GM10248 (cell line): ENCODE results near the gene GIMAP7.

Source experiments
- CTCF ChIA-PET: fragments of 300-600 bp; sonication (Branson Sonifier 250); formaldehyde crosslinking; extraction: SDS; loops from one replicate; lab custom pipeline; 2021; ENCODE audit warnings: antibody characterized with exemption; lab: Yijun Ruan, JAX
- POLR2A ChIA-PET: fragments of 350-650 bp; sonication (Branson Sonifier 250); formaldehyde crosslinking; extraction: SDS; loops from one replicate; lab custom pipeline; 2020; ENCODE audit warnings: antibody characterized with exemption; lab: Yijun Ruan, JAX
- DNase-seq: peaks from one replicate; pipeline ENCODE4 v3.0.0; 2012; ENCODE audit errors: extremely low spot score
- TF ChIP-seq, protein P1 (sequence below): IDR thresholded peaks from 2 replicates; pipeline ENCODE4 v1.5.1; 2012; ENCODE audit warnings: mild to moderate bottlenecking, low read depth; ENCODE audit errors: extremely low read depth, missing control alignments, control extremely low read depth

GIMAP7 gene

DNA sequence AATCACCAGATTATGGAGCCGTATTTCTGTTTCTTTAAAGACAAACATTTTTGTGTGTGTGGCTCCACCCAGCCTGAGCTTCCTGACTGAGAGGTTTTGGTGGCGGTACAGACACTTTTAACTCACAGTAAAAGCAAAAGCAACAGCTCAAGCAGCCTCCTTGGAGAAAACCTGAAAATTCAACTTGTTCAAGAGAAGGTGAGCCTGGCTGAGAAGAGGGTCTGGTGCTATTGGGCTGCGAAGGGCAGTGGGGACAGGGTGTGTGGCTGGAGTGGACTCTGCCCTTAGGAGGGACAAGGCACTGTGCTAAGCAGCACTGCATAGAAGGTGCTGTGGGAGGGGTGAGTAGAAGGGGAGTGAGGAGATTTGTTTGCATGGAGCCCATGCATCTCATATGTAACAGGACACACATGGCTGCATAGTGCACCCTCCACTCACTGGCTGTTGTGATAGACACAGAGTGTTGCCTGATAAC lies at the start of gene GIMAP7:
TSS of gene GIMAP7 (plus strand) at position 125 of the 475 bp plus-strand sequence. CDS start 5,103 bp downstream, outside the sequence.
- POLR2A ChIA-PET, result no interaction called here
- CTCF ChIA-PET, result interaction anchor here (1.0 to 2.0 kb wide), 7 partner anchors 10 to 241 kb away, joined by 3 to 6 read pairs (median 4); no protein-coding TSS in a partner anchor
- DNase-seq, result peak; percentile 23

DNA sequence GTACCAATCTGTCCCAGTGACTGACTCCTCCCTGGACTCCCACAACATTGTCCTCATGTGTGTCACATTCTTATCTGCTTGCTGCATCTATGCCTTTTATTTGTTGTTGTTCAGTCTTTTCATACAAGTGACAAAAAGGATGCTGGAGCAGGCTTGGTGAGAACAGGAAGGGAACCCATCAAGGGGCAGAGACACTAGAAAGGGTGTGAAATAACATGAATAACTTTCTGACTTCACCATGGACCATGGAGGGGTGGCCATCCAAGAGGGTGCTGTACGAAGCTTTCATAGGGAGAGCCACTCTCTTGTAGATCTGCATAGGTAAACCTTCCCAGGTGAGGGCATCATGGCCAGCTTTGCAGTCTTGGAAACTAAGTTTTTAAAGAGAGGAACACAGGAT lies 49.7 kb upstream of the GIMAP7 start:
- TF ChIP-seq, protein P1, sequence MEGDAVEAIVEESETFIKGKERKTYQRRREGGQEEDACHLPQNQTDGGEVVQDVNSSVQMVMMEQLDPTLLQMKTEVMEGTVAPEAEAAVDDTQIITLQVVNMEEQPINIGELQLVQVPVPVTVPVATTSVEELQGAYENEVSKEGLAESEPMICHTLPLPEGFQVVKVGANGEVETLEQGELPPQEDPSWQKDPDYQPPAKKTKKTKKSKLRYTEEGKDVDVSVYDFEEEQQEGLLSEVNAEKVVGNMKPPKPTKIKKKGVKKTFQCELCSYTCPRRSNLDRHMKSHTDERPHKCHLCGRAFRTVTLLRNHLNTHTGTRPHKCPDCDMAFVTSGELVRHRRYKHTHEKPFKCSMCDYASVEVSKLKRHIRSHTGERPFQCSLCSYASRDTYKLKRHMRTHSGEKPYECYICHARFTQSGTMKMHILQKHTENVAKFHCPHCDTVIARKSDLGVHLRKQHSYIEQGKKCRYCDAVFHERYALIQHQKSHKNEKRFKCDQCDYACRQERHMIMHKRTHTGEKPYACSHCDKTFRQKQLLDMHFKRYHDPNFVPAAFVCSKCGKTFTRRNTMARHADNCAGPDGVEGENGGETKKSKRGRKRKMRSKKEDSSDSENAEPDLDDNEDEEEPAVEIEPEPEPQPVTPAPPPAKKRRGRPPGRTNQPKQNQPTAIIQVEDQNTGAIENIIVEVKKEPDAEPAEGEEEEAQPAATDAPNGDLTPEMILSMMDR, result no peak
- no peak for DNase-seq
- CTCF ChIA-PET, result interaction anchor here (1.2 to 2.9 kb wide), 2 partner anchors 10 to 16 kb away, joined by 4 to 13 read pairs; no protein-coding TSS in a partner anchor
- POLR2A ChIA-PET, result no interaction called here

More for the DNA sequence above, at the start of gene GIMAP7:
- TF ChIP-seq, protein P1, result no peak

DNA sequence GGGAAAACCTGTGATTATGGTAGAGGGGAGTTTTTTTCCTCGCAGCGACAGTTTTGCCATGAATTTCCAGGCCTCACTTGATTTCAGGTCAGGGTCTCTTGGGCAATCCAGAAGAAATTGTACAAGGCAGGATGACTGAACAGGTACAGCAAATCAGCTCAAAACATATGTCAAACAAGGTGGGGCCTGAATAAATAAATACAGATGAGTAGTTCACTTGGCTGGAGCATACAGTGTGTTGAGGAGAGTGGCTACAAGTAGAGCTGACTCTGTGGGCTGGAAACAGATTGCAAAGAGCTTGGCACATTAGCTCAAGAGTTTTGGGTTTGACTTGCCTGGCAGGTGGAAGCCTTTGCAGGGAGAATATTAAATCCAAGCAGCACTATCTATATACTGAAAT lies 49.3 kb upstream of the GIMAP7 start:
- ChIA-PET CTCF (interaction anchor here (1.2 to 2.9 kb wide), 4 partner anchors 9 to 139 kb away, joined by 3 to 13 read pairs (median 4); no protein-coding TSS in a partner anchor), POLR2A (no interaction called here)
- TF ChIP-seq, protein P1, result no peak
- DNase-seq, result no peak

DNA sequence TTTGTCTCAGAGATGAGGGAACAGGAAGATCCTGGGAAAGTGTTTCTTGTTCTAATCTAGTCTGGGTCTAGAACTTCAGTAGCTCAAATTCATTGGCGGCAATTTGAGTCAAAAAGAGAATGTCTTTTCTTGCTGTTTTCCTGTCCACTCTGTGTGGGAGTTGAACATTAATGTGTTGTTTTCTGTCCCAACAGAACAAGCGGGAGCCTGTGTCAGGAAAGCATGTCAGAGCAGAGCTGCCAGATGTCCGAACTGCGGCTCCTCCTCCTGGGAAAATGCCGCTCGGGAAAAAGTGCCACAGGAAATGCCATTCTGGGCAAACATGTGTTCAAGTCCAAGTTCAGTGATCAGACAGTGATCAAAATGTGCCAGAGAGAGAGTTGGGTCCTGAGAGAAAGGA lies 48.2 kb upstream of the GIMAP7 start:
- TF ChIP-seq, protein P1, result no peak
- no peak for DNase-seq
- CTCF ChIA-PET, result interaction anchor here (0.9 to 2.9 kb wide), 5 partner anchors 9 to 140 kb away, joined by 3 to 13 read pairs (median 3); no protein-coding TSS in a partner anchor
- POLR2A ChIA-PET, result no interaction called here

DNA sequence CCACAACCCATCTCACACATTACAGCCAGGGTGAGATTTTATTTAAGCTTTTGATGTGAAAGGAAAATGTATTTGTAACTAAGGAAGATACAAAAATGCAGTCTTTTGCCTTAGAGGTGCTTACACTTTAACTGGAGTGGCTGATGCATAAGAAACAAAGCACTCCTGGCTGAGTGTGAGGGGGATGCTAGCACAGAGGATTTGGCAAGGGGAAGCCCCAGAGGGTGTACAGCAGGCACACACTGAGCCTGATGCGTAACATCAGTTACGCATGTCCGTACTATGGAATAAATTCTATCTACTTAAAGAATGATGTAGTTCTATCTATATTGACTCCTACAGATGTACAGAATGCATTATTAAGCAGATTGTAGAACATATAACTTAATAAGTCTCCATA lies 46.4 kb upstream of the GIMAP7 start:
- CTCF ChIA-PET, result interaction anchor here (1.8 kb wide), 1 partner anchor 19 kb away, joined by 7 read pairs; no protein-coding TSS in a partner anchor
- POLR2A ChIA-PET, result no interaction called here
- no peak for DNase-seq
- TF ChIP-seq, protein P1, result no peak

DNA sequence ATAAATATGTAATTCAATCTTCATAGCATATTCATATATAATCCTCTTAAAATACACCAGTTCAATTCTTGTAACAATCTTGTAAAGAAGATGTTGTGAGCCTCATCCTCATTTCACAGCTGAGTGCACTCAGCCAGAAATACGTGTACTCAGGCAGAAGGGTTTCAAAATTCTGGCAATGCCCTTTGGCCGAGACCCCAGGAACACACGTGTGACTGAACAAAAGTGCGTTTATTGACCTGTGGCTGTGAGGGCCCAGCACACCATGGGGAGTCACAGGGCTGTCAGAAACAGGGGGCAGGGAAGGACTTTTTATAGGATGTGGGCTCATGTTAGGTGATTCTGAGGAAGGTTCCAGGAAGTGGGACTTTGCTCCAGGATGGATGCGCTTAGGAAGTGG lies 42.8 kb upstream of the GIMAP7 start:
- ChIA-PET POLR2A (no interaction called here), CTCF (interaction anchor here (1.5 kb wide), 1 partner anchor 16 kb away, joined by 4 read pairs; no protein-coding TSS in a partner anchor)
- TF ChIP-seq, protein P1, result no peak
- DNase-seq, result no peak
